ENCODE data around the gene SLC38A10. TPM values are rescaled to one million over a fixed set of nuclear protein-coding genes. Genes with fewer than 3 reads are reported as not detected.

Gene SLC38A10
- total and polyA plus RNA-seq, 2 of the 13 experiments (the other 11 are each of a cell fraction or from before 2014, with no cell fraction given), result 23.4 to 55.8 TPM

- TF ChIP-seq NR3C1 (CRISPR knock-in tag; IDR thresholded peaks at IDR 0.05) (no peak), MTA3 (CRISPR knock-in tag; IDR thresholded peaks at IDR 0.05) (no peak), NFYB (CRISPR knock-in tag; IDR thresholded peaks at IDR 0.05) (no peak), ZNF337 (CRISPR knock-in tag; IDR thresholded peaks at IDR 0.05; ENCODE audit: borderline replicate concordance, low read depth) (no peak), REL (CRISPR knock-in tag; conservative IDR thresholded peaks at IDR 0.05) (no peak; the same call in 1 of the 2 replicates), ZNF713 (CRISPR knock-in tag; IDR thresholded peaks at IDR 0.05) (no peak), TBP (CRISPR knock-in tag; IDR thresholded peaks at IDR 0.05) (no peak), ZNF674 (CRISPR knock-in tag; IDR thresholded peaks at IDR 0.05; ENCODE audit: low read depth) (no peak), ZNF740 (CRISPR knock-in tag; IDR thresholded peaks at IDR 0.05) (no peak), ZNF335 (CRISPR knock-in tag; IDR thresholded peaks at IDR 0.05) (0 out of 2 replicates have a peak, but pooled peaks have one; percentile 10), ZUFSP (CRISPR knock-in tag; IDR thresholded peaks at IDR 0.05; ENCODE audit: borderline replicate concordance) (no peak), ZNF570 (CRISPR knock-in tag; IDR thresholded peaks at IDR 0.05; ENCODE audit: borderline replicate concordance) (no peak), SNRNP70 (IDR thresholded peaks at IDR 0.05; ENCODE audit: low read depth, low read length) (no peak), HDAC1 (CRISPR knock-in tag; IDR thresholded peaks at IDR 0.05) (no peak), MAZ (IDR thresholded peaks at IDR 0.05; ENCODE audit: borderline replicate concordance, low read depth, low read length) (no peak), MAZ (CRISPR knock-in tag; IDR thresholded peaks at IDR 0.05; ENCODE audit: low read depth) (peak; percentile 9; the same call in 1 of the 2 replicates), WIZ (CRISPR knock-in tag; IDR thresholded peaks at IDR 0.05) (no peak), ZNF720 (CRISPR knock-in tag; IDR thresholded peaks at IDR 0.05) (no peak), ISX (CRISPR knock-in tag; conservative IDR thresholded peaks at IDR 0.05) (no peak), AGO2 (optimal IDR thresholded peaks at IDR 0.05; ENCODE audit: low read depth, low read length) (peak; percentile 44), ZNF510 (CRISPR knock-in tag; IDR thresholded peaks at IDR 0.05; ENCODE audit: low read depth) (0 out of 2 replicates have a peak, but pooled peaks have one; percentile 56), MAF1 (CRISPR knock-in tag; IDR thresholded peaks at IDR 0.05; ENCODE audit: borderline replicate concordance) (no peak), ZNF431 (CRISPR knock-in tag; IDR thresholded peaks at IDR 0.05; ENCODE audit: borderline replicate concordance, low read depth) (peak; percentile 81; the same call in 1 of the 2 replicates), NONO (IDR thresholded peaks at IDR 0.05) (no peak), NONO (CRISPR knock-in tag; conservative IDR thresholded peaks at IDR 0.05) (peak; percentile 68), ZNF644 (CRISPR knock-in tag; IDR thresholded peaks at IDR 0.05; ENCODE audit: low read depth) (no peak), ZBTB8A (CRISPR knock-in tag; IDR thresholded peaks at IDR 0.05; ENCODE audit: borderline replicate concordance, low read depth) (no peak; the same call in 1 of the 2 replicates), TBL1XR1 (IDR thresholded peaks at IDR 0.05; ENCODE audit: borderline replicate concordance, low read length, partially characterized antibody) (no peak), ARNT (IDR thresholded peaks at IDR 0.05) (no peak), GTF2F1 (IDR thresholded peaks at IDR 0.05; ENCODE audit: low read length) (no peak), ZFP82 (CRISPR knock-in tag; IDR thresholded peaks at IDR 0.05; ENCODE audit: borderline replicate concordance) (no peak), TCF7L2 (IDR thresholded peaks at IDR 0.05; ENCODE audit: low read depth, low read length) (no peak)
- TF ChIP-seq, protein P1, sequence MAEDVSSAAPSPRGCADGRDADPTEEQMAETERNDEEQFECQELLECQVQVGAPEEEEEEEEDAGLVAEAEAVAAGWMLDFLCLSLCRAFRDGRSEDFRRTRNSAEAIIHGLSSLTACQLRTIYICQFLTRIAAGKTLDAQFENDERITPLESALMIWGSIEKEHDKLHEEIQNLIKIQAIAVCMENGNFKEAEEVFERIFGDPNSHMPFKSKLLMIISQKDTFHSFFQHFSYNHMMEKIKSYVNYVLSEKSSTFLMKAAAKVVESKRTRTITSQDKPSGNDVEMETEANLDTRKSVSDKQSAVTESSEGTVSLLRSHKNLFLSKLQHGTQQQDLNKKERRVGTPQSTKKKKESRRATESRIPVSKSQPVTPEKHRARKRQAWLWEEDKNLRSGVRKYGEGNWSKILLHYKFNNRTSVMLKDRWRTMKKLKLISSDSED (CRISPR knock-in tag; IDR thresholded peaks at IDR 0.05), result 0 out of 2 replicates have a peak, but pooled peaks have one; percentile 66
Observed at GRCh38 chr17:81238490-81238814, 56.7 kb downstream of the SLC38A10 start (continued).

Measured in HepG2 (cell line).